K562 treated with DMSO at 1 percent for 12 hours (cell line): ENCODE data around the gene GOLGA8H. TPM values are rescaled to one million over a fixed set of nuclear protein-coding genes. Genes with fewer than 3 reads are reported as not detected.

Experiments
- total RNA-seq: library from RNA; unstranded; fragments of 300-600 nt; gene quantifications from 2 replicates; pipeline ENCODE4 v1.2.3, GENCODE V29; 2022; ENCODE audit not compliant: insufficient read depth

GOLGA8H gene, protein sequence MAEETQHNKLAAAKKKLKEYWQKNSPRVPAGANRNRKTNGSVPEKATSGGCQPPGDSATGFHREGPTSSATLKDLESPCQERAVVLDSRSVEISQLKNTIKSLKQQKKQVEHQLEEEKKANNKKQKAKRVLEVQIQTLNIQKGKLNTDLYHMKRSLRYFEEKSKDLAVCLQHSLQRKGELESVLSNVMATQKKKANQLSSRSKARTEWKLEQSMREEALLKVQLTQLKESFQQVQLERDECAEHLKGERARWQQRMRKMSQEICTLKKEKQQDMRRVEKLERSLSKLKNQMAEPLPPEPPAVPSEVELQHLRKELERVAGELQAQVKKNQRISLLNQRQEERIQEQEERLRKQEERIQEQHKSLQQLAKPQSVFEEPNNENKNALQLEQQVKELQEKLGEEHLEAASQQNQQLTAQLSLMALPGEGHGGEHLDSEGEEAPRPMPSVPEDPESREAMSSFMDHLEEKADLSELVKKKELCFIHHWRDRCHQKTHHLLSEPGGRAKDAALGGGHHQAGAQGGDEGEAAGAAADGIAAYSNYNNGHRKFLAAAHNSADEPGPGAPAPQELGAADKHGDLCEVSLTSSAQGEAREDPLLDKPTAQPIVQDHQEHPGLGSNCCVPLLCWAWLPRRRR
- not detected in 2 replicates for total RNA-seq

DNA sequence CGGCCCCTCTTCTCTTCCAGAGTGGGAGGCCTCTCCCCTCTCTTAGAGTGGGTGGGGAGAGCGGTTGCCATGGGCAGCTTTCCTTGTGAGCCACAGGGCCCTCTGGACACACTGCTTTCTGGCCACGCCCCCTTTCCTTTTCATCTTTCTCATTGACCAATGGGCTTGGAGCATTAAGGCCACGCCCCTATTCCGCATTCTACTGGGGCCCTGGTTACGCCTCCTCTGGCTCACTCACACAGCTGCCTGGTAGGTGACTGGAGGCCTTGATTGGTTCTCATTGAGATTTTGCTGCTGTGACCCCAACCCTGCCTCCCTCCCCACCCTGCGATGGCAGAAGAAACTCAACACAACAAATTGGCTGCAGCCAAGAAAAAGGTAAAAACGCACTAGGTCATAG lies at the start of gene GOLGA8H:
TSS of gene GOLGA8H (plus strand) at position 233 of the 400 bp plus-strand sequence. CDS start at position 331, 98 bp downstream.

DNA sequence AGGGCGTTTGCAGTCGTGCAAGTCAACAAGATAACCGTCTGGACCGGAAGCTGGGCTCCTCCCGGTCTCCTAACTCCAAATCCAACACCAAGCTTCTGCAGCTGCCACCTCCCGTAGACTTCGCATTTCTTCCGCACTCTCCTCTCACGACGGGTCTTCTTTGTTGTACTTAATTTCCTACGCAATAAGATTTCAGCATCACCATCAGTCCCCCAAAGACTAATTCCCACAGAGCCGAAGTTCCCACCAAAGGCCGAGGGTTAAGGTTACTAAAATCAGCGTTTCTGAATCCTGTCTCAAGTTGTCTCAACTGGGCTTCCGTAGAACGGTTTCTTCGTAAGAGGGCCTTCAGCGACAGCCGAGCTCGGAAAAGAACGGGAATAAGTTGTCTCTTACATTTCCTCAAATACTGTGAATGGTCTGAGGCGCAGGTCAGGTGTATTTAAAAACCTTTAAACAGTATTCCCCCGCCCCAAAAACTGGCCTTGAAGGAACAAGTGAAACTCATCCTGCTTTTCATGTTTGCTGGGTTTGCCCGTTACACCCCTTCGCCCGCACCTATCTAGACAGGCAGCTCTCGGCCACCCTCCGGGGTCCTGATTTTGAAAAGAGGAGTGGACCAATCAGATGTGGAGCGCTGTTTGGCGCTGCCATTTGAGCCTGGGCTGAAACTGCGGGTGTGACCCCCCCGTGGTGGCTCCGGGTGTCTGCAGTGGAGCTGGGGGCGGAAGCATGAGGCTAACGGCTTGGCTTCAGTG lies 21.8 kb downstream of the GOLGA8H start, which contains the start of gene ARHGAP11B:
TSS of gene ARHGAP11B (plus strand) at position 693 of the 758 bp plus-strand sequence.

Other genes with a start within 250 kb of the GOLGA8H start
- gene CHRFAM7A, start 210.5 kb upstream of the GOLGA8H start, total RNA-seq = not detected in 2 replicates
- gene GOLGA8R, start 189.8 kb upstream of the GOLGA8H start, total RNA-seq = not detected in 2 replicates
- gene GOLGA8Q, start 52.0 kb upstream of the GOLGA8H start, total RNA-seq = not detected in 2 replicates